CD14-positive monocyte (primary cell): ENCODE data around the gene RARS2. TPM values are rescaled to one million over a fixed set of nuclear protein-coding genes. Genes with fewer than 3 reads are reported as not detected.

ENCODE experiments used
- DNase-seq, 3 donors: peaks; one replicate each; pipeline ENCODE4 v3.0.0-alpha.2; 2011 to 2022
- H2AFZ ChIP-seq: 2 replicates; pipeline ENCODE4 v1.6.0; 2012; ENCODE audit warnings: mild to moderate bottlenecking, low read depth, low read length, inconsistent platforms; ENCODE audit not compliant: insufficient read depth, poor library complexity, severe bottlenecking
- H3K27ac ChIP-seq, 2 donors: 1 replicate in 1 of 2; 2 replicates in 1 of 2; pipeline ENCODE4 v1.5.1; 2012 to 2013; ENCODE audit warnings: low read length in 2 of 2, control low read depth in 1 of 2, inconsistent platforms in 1 of 2, low read depth in 1 of 2, mild to moderate bottlenecking in 1 of 2
- H3K27me3 ChIP-seq, 2 donors: one replicate each; pipeline versions ENCODE4 v1.6.0 to v1.6.1; 2011 to 2013; ENCODE audit warnings: low read length in 2 of 2; ENCODE audit not compliant: control insufficient read depth in 2 of 2, insufficient read depth in 2 of 2
- H3K36me3 ChIP-seq, 2 donors: replicated peaks in 1 of 2; 1 replicate in 1 of 2; 2 replicates in 1 of 2; pipeline versions ENCODE4 v1.5.1 to v1.6.1; 2012 to 2013; ENCODE audit warnings: low read length in 2 of 2, control low read depth in 1 of 2, inconsistent platforms in 1 of 2, mild to moderate bottlenecking in 1 of 2; ENCODE audit not compliant: insufficient read depth in 2 of 2, control insufficient read depth in 1 of 2
- H3K4me1 ChIP-seq, 2 donors: 1 replicate in 1 of 2; 2 replicates in 1 of 2; pipeline versions ENCODE4 v1.5.1 to v1.6.1; 2012 to 2013; ENCODE audit warnings: low read length in 2 of 2, control low read depth in 1 of 2, inconsistent platforms in 1 of 2, mild to moderate bottlenecking in 1 of 2, moderate library complexity in 1 of 2; ENCODE audit not compliant: insufficient read depth in 2 of 2, control insufficient read depth in 1 of 2
- H3K4me2 ChIP-seq: replicated peaks from 2 replicates; pipeline ENCODE3; 2012; ENCODE audit warnings: low read length, moderate library complexity, mild to moderate bottlenecking; ENCODE audit not compliant: poor library complexity, severe bottlenecking; ENCODE audit errors: extremely low read depth
- H3K4me3 ChIP-seq, 3 experiments: fragments of 200-600 bp in 1 of 3; sonication (generic) in 1 of 3; replicated peaks in 1 of 3; 1 replicate in 2 of 3; 2 replicates in 1 of 3; pipeline ENCODE4 v1.5.1; 2011 to 2013; ENCODE audit warnings: low read length in 3 of 3, mild to moderate bottlenecking in 3 of 3, control low read depth in 2 of 3, low read depth in 2 of 3, inconsistent platforms in 1 of 3, moderate library complexity in 1 of 3
- H3K79me2 ChIP-seq: 2 replicates; pipeline ENCODE4 v1.6.0; 2012; ENCODE audit warnings: mild to moderate bottlenecking, control low read depth, inconsistent platforms, low read length, moderate library complexity; ENCODE audit not compliant: insufficient read depth
- H3K9ac ChIP-seq: 2 replicates; pipeline ENCODE4 v1.6.0; 2017; ENCODE audit warnings: low read length, mild to moderate bottlenecking; ENCODE audit not compliant: insufficient read depth, poor library complexity, severe bottlenecking
- H3K9me3 ChIP-seq, 2 donors: replicated peaks in 1 of 2; 1 replicate in 1 of 2; 2 replicates in 1 of 2; pipeline versions ENCODE4 v1.5.1 to v1.6.1; 2012 to 2013; ENCODE audit warnings: low read length in 2 of 2, control low read depth in 1 of 2; ENCODE audit not compliant: control insufficient read depth in 1 of 2, insufficient read depth in 1 of 2
- H4K20me1 ChIP-seq: 2 replicates; pipeline ENCODE4 v1.6.0; 2012; ENCODE audit warnings: mild to moderate bottlenecking, low read length, control low read depth, moderate library complexity; ENCODE audit not compliant: insufficient read depth
- H3K27ac Mint-ChIP-seq, 7 donors: one replicate each; pipeline ENCODE4 v1.8.0; 2020; ENCODE audit warnings: mild to moderate bottlenecking in 7 of 7, mixed read lengths in 7 of 7, moderate library complexity in 6 of 7, inconsistent platforms in 2 of 7
- H3K27me3 Mint-ChIP-seq, 3 donors: one replicate each; pipeline ENCODE4 v1.8.0; 2021 to 2022; ENCODE audit warnings: low read depth in 3 of 3, mild to moderate bottlenecking in 3 of 3, mixed read lengths in 3 of 3, moderate library complexity in 3 of 3, inconsistent platforms in 1 of 3
- H3K36me3 Mint-ChIP-seq, 2 donors: one replicate each; pipeline ENCODE4 v1.8.0; 2020; ENCODE audit warnings: mixed read lengths in 2 of 2, inconsistent platforms in 1 of 2, mild to moderate bottlenecking in 1 of 2
- H3K4me1 Mint-ChIP-seq: one replicate; pipeline ENCODE4 v1.8.0; 2020; ENCODE audit warnings: mild to moderate bottlenecking, mixed read lengths
- H3K4me3 Mint-ChIP-seq, 2 donors: one replicate each; pipeline ENCODE4 v1.8.0; 2020; ENCODE audit warnings: mild to moderate bottlenecking in 2 of 2, mixed read lengths in 2 of 2, moderate library complexity in 1 of 2
- H3K9me3 Mint-ChIP-seq, 7 donors: one replicate each; pipeline ENCODE4 v1.8.0; 2020 to 2022; ENCODE audit warnings: mixed read lengths in 7 of 7, mild to moderate bottlenecking in 6 of 7, moderate library complexity in 6 of 7, inconsistent platforms in 2 of 7
- CTCF ChIP-seq: fragments of 200-600 bp; IDR thresholded peaks from one replicate; pipeline ENCODE4 v1.8.0; 2022; ENCODE audit warnings: antibody characterized with exemption, mild to moderate bottlenecking
- WGBS: methylation state at CpG from one replicate; pipeline ENCODE4 v1.1.5; 2013; ENCODE audit warnings: missing lambda C conversion rate; ENCODE audit not compliant: insufficient coverage; 5-methylcytosine and 5-hydroxymethylcytosine counted together
- intact Hi-C, 2 donors: fragments of 100-400 bp; cut with micrococcal nuclease; formaldehyde crosslinking; loops; one replicate each; pipeline versions ENCODE4 v1.15.0 to v1.15.1; 2023
- polyA plus RNA-seq, 3 donors: library from polyadenylated mRNA; depleted of rRNA in 1 of 3; unstranded in 2 of 3; stranded (reverse) in 1 of 3; fragments of 300-500 nt in 2 of 3; fragments of >200 nt in 1 of 3; fragmentation: Illumina TruSeq in 2 of 3; gene quantifications; 1 replicate in 2 of 3; 2 replicates in 1 of 3; pipeline ENCODE4 v1.2.3, GENCODE V29; 2012 to 2021
- small RNA-seq: library from RNA; depleted of rRNA; stranded (forward); fragments of <200 nt; gene quantifications from one replicate; pipeline ENCODE3, GENCODE V24; 2012; ENCODE audit warnings: low read depth; ENCODE audit not compliant: insufficient read length

Gene RARS2
- polyA plus RNA-seq, 3 donors = 8.6 to 33.0 (median 27.3) TPM

DNA sequence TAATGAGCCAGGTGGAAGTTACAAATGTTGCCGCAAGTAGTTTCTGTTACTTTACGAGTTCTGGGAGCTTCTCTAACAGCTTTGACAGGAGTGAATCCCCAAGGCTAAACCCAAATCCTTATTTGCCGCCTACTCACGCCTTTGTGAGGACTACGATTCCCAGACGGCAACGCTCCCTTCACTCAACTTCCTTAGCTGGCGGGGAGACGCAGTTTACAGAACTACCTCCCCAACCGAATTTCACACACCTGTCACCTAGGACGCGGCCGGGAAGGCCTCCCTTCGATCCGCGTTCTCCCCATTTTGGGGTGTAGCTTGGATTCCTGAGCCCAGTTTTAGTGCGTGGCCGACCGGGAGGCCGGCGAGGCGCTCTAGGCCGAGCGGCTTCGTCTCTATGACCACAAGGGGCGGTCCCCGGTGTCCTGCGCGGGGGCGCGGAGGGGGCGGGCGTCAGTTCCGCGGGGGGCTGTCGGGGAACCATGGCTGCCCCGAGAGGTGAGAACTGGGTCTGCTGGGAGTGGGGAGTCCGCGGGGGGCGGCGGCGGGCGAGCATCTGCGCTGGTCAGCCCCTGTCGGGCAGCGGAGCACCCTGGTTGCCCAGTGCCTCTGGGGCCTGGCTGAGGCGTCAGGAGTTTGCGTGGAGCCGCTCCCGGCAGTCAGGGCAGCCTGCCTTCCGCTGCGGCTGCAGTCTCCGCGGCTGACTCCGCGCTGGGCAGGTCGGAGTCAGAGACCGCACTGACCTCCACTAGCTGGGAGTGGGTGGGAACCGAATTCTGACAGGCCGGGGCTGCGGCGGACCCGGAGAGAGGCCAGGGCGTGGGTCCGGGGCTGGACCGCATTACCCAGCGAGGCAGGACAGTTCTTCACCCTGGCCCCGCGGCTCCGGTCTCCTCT is 117.0 kb downstream of the RARS2 start, which contains the start of gene SLC35A1:
Gene SLC35A1 (plus strand): TSS at position 450 of the 894 bp plus-strand sequence. CDS start 30 bp downstream, at position 480.
- Mint-ChIP-seq H3K27me3 (peaks cover 2 to 10% (median 8%) of the 10 kb centered on the region in 3 donors), H3K9me3 (no peaks in the 10 kb centered on the region), H3K27ac (peak within 1 kb of the TSS; percentile 93 to 100 (median 99)), H3K4me3 (peak within 1 kb of the TSS; percentile 93 to 95), H3K4me1 (peaks cover 33% of the 10 kb centered on the region), H3K36me3 (peaks cover 5 to 9% of the 10 kb centered on the region in 2 donors)
- Histone ChIP-seq H3K36me3 (peaks cover 4 to 7% of the 10 kb centered on the region in 2 donors), H3K9me3 (no peaks in the 10 kb centered on the region), H3K27ac (peak within 1 kb of the TSS; percentile 90 to 98), H3K9ac (peak within 1 kb of the TSS; percentile 95), H3K27me3 (no peaks in the 10 kb centered on the region), H3K4me3 (peak within 1 kb of the TSS; percentile 90 to 95 (median 91)), H3K79me2 (peaks cover 49% of the 10 kb centered on the region), H4K20me1 (peaks cover 21% of the 10 kb centered on the region), H2AFZ (peak within 1 kb of the TSS; percentile 94), H3K4me2 (peak within 1 kb of the TSS; percentile 78), H3K4me1 (peaks cover 22 to 28% of the 10 kb centered on the region in 2 donors)
- WGBS = under 1% methylated on average over 69 of the region's 70 CpGs
- intact Hi-C loops = loop anchor here (10.0 kb wide), 1 partner anchor 112 kb away; the partner anchor contains the start of gene RARS2 (in 2 of the 2)
- TF ChIP-seq CTCF = peak; percentile 15
- peak; percentile 56 to 63 (median 58) for DNase-seq

DNA sequence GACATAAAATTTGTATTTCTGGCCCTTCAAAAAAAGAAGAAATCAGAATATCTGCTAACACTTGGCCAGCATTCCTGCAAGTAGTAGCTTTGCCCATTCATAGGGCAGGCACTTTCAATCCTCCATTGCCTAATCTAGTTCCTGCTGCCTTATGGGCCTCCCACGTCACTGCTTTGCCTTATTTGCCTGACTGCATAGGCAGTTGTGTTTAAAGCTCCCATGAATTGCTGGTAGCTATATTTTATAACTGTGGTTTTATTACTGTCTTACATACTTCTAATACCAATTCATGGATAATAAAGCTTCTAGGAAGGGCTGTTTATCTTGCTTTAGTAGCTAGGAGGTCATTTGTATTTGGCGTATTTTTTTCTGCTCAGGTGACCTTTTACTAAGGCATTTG is 124.7 kb downstream of the RARS2 start:
- Histone ChIP-seq H3K36me3 (no peaks in the 10 kb centered on the region), H4K20me1 (no peaks in the 10 kb centered on the region), H3K9me3 (no peaks in the 10 kb centered on the region), H3K27me3 (peaks cover 3 to 6% of the 10 kb centered on the region in 2 donors), H3K9ac (no peak overlapping the region), H3K79me2 (no peaks in the 10 kb centered on the region), H3K4me3 (no peak overlapping the region), H3K27ac (no peak overlapping the region), H3K4me2 (no peak overlapping the region), H3K4me1 (no peaks in the 10 kb centered on the region), H2AFZ (no peak overlapping the region)
- no peak for DNase-seq
- intact Hi-C loops = no loop called here
- H3K27ac Mint-ChIP-seq = no peak overlapping the region
- no peak overlapping the region for H3K4me3 Mint-ChIP-seq
- H3K4me1 Mint-ChIP-seq = no peaks in the 10 kb centered on the region
- TF ChIP-seq CTCF = no peak
- peaks cover 0 to 9% (median 5%) of the 10 kb centered on the region in 7 donors for H3K9me3 Mint-ChIP-seq
- peaks cover 11 to 17% (median 15%) of the 10 kb centered on the region in 3 donors for H3K27me3 Mint-ChIP-seq
- WGBS = no CpG with 5 or more reads among the region's 2 CpGs
- H3K36me3 Mint-ChIP-seq = no peaks in the 10 kb centered on the region

Small RNA genes lying within 50 kb of the gene (small RNA-seq; reads per million reads assigned to genes)
- not detected for gene RNU6-444P

Other genes starting within 250 kb of the RARS2 start
- under 1 TPM in 2 of 3 donors, not detected in 1; 0.26 to 0.27 TPM for gene C6orf163, start 245.2 kb downstream of the RARS2 start, polyA plus RNA-seq
- gene CFAP206, start 182.0 kb downstream of the RARS2 start, polyA plus RNA-seq = not detected
- gene SLC35A1, start 117.0 kb downstream of the RARS2 start, polyA plus RNA-seq = 100 to 1,000 TPM in 1 of 3 donors, 10 to 100 TPM in 2; 44.6 to 103 (median 90.6) TPM
- 10 to 100 TPM in 2 of 3 donors, 1 to 10 TPM in 1; 9.1 to 20.7 (median 16.2) TPM for gene ORC3, start 148 bp upstream of the RARS2 start, polyA plus RNA-seq
- 100 to 1,000 TPM; 102 to 145 (median 118) TPM for gene AKIRIN2, start 112.2 kb upstream of the RARS2 start, polyA plus RNA-seq